ENCODE results near the gene LBX1.

The LBX1 gene

DNA sequence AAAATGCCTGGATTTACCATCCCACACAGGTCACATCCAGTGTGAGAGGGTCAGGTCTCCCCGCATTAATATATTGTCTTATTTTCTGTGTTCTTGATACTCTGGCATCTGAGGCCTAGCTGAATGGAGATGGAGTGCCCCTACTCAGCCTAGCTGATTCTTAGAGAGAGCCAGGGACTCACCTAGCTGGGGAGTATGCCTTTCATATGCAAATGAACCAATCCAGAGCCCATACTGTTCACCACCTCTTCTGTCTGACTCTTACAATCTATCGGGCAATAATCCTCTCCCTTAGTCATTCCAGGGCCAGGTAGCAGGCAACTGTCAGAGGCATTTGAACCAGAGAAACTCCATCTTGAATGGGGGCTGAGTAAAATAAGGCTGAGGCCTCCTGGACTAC lies 46.3 kb downstream of the LBX1 start:
- H3K9ac ChIP-seq (ENCODE audit: low read depth, low read length), result no peak overlapping the region
- H3K9me3 ChIP-seq (replicated peaks; ENCODE audit: low read length), result no peaks in the 10 kb centered on the region
- no peaks in the 10 kb centered on the region for H3K36me3 ChIP-seq (ENCODE audit: insufficient read depth, low read length)
- H3K4me1 ChIP-seq (ENCODE audit: control insufficient read depth, insufficient read depth, low read length), result no peaks in the 10 kb centered on the region
- H3K27me3 ChIP-seq (ENCODE audit: control insufficient read depth, insufficient read depth, low read length), result peaks cover 62% of the 10 kb centered on the region
- H3K4me2 ChIP-seq (ENCODE audit: low read length), result no peak overlapping the region
- H3K4me3 ChIP-seq (ENCODE audit: low read length), result no peak overlapping the region
